KMS-11 (cell line): ENCODE measurements around the gene CRYAA.

Experiments
- H2AFZ ChIP-seq: fragments of 200-600 bp; sonication (generic); 2 replicates; pipeline ENCODE4 v1.6.1; 2016; ENCODE audit warnings: antibody characterized with exemption, mixed run types, low read depth
- H3K27ac ChIP-seq: fragments of 200-600 bp; sonication (generic); 2 replicates; pipeline ENCODE4 v1.6.1; 2016; ENCODE audit warnings: mild to moderate bottlenecking, mixed run types
- H3K27me3 ChIP-seq: fragments of 200-600 bp; sonication (generic); 2 replicates; pipeline ENCODE4 v1.6.1; 2017; ENCODE audit warnings: mild to moderate bottlenecking, low read depth, mixed run types, moderate library complexity; ENCODE audit not compliant: insufficient read depth
- H3K36me3 ChIP-seq: fragments of 200-600 bp; sonication (generic); 2 replicates; pipeline ENCODE4 v1.6.1; 2017; ENCODE audit warnings: mild to moderate bottlenecking, mixed run types; ENCODE audit not compliant: insufficient read depth
- H3K4me1 ChIP-seq: fragments of 200-600 bp; sonication (generic); 2 replicates; pipeline ENCODE4 v1.6.1; 2016; ENCODE audit warnings: mild to moderate bottlenecking, low read depth, mixed run types; ENCODE audit not compliant: poor library complexity, severe bottlenecking
- H3K4me2 ChIP-seq: fragments of 200-600 bp; sonication (generic); 2 replicates; pipeline ENCODE4 v1.7.0; 2016; ENCODE audit warnings: mild to moderate bottlenecking, mixed run types
- H3K4me3 ChIP-seq: fragments of 200-600 bp; sonication (generic); IDR thresholded peaks from 2 replicates; pipeline ENCODE4 v1.6.1; 2017; ENCODE audit warnings: low read depth, low read length, mixed read lengths; ENCODE audit not compliant: insufficient read depth
- H3K79me2 ChIP-seq: fragments of 200-600 bp; sonication (generic); 2 replicates; pipeline ENCODE4 v1.6.1; 2016; ENCODE audit warnings: low read depth, mixed run types; ENCODE audit not compliant: insufficient read depth
- H3K9ac ChIP-seq: fragments of 200-600 bp; sonication (generic); 2 replicates; pipeline ENCODE4 v1.6.1; 2016; ENCODE audit warnings: mild to moderate bottlenecking, mixed run types
- H4K20me1 ChIP-seq: fragments of 200-600 bp; sonication (generic); 2 replicates; pipeline ENCODE4 v1.6.1; 2016; ENCODE audit warnings: mild to moderate bottlenecking, mixed run types; ENCODE audit not compliant: insufficient read depth
- CTCF ChIP-seq: fragments of 200-600 bp; sonication (generic); conservative IDR thresholded peaks from 2 replicates; pipeline ENCODE4 v1.6.1; 2017; ENCODE audit warnings: low read depth, mild to moderate bottlenecking, antibody characterized with exemption, low read length, moderate library complexity, mixed read lengths

Gene CRYAA

GRCh38 chr21:43209575-43210453 lies 41.0 kb downstream of the CRYAA start:
- H3K27me3 ChIP-seq: no peaks in the 10 kb centered on the region
- no peaks in the 10 kb centered on the region for H3K79me2 ChIP-seq
- no peak for TF ChIP-seq CTCF
- H3K4me2 ChIP-seq: no peak overlapping the region
- no peak overlapping the region for H2AFZ ChIP-seq
- H4K20me1 ChIP-seq: no peaks in the 10 kb centered on the region
- H3K36me3 ChIP-seq: no peaks in the 10 kb centered on the region
- H3K9ac ChIP-seq: no peak overlapping the region
- H3K4me1 ChIP-seq: no peaks in the 10 kb centered on the region
- no peak overlapping the region for H3K4me3 ChIP-seq
- no peak overlapping the region for H3K27ac ChIP-seq

GRCh38 chr21:43210454-43211071 lies 41.8 kb downstream of the CRYAA start:
- Histone ChIP-seq H3K4me2 (no peak overlapping the region), H2AFZ (no peak overlapping the region), H4K20me1 (no peaks in the 10 kb centered on the region), H3K4me3 (no peak overlapping the region), H3K27ac (no peak overlapping the region), H3K27me3 (no peaks in the 10 kb centered on the region), H3K9ac (no peak overlapping the region), H3K4me1 (no peaks in the 10 kb centered on the region), H3K79me2 (no peaks in the 10 kb centered on the region), H3K36me3 (no peaks in the 10 kb centered on the region)
- TF ChIP-seq CTCF: no peak

GRCh38 chr21:43211072-43211759 lies 42.4 kb downstream of the CRYAA start:
- Histone ChIP-seq H3K4me3 (no peak overlapping the region), H3K4me1 (no peaks in the 10 kb centered on the region), H3K27me3 (no peaks in the 10 kb centered on the region), H3K36me3 (no peaks in the 10 kb centered on the region), H3K27ac (no peak overlapping the region), H3K4me2 (no peak overlapping the region), H2AFZ (no peak overlapping the region), H3K9ac (no peak overlapping the region), H3K79me2 (no peaks in the 10 kb centered on the region), H4K20me1 (no peaks in the 10 kb centered on the region)
- TF ChIP-seq CTCF: no peak

GRCh38 chr21:43211760-43212115 lies 42.9 kb downstream of the CRYAA start:
- Histone ChIP-seq H3K9ac (no peak overlapping the region), H3K79me2 (no peaks in the 10 kb centered on the region), H3K4me1 (no peaks in the 10 kb centered on the region), H3K27me3 (no peaks in the 10 kb centered on the region), H2AFZ (no peak overlapping the region), H3K27ac (no peak overlapping the region), H3K4me3 (no peak overlapping the region), H4K20me1 (no peaks in the 10 kb centered on the region), H3K36me3 (no peaks in the 10 kb centered on the region), H3K4me2 (no peak overlapping the region)
- TF ChIP-seq CTCF: no peak
